ES-I3 (cell line): Measurements from ENCODE around the gene TCTN3.
"Not testable (repeated sequence)": the region's sequence is repeated elsewhere in the genome, so short reads cannot be mapped to it uniquely, and the experiment has no call there.

Experiments used
- H3K36me3 ChIP-seq: 2 replicates; pipeline ENCODE4 v1.6.1; 2013; ENCODE audit warnings: mild to moderate bottlenecking, low read length, control low read depth, moderate library complexity; ENCODE audit not compliant: insufficient read depth
- H3K4me1 ChIP-seq: 2 replicates; pipeline ENCODE4 v1.6.1; 2013; ENCODE audit warnings: mild to moderate bottlenecking, control low read depth, low read length; ENCODE audit not compliant: insufficient read depth
- H3K9ac ChIP-seq: 2 replicates; pipeline ENCODE4 v1.6.1; 2013; ENCODE audit warnings: low read depth, mild to moderate bottlenecking, low read length, moderate library complexity
- H3K9me3 ChIP-seq: 2 replicates; pipeline ENCODE4 v1.6.1; 2013; ENCODE audit warnings: mild to moderate bottlenecking, low read length, moderate library complexity; ENCODE audit not compliant: control insufficient read depth, insufficient read depth

Gene TCTN3, protein sequence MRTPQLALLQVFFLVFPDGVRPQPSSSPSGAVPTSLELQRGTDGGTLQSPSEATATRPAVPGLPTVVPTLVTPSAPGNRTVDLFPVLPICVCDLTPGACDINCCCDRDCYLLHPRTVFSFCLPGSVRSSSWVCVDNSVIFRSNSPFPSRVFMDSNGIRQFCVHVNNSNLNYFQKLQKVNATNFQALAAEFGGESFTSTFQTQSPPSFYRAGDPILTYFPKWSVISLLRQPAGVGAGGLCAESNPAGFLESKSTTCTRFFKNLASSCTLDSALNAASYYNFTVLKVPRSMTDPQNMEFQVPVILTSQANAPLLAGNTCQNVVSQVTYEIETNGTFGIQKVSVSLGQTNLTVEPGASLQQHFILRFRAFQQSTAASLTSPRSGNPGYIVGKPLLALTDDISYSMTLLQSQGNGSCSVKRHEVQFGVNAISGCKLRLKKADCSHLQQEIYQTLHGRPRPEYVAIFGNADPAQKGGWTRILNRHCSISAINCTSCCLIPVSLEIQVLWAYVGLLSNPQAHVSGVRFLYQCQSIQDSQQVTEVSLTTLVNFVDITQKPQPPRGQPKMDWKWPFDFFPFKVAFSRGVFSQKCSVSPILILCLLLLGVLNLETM

DNA sequence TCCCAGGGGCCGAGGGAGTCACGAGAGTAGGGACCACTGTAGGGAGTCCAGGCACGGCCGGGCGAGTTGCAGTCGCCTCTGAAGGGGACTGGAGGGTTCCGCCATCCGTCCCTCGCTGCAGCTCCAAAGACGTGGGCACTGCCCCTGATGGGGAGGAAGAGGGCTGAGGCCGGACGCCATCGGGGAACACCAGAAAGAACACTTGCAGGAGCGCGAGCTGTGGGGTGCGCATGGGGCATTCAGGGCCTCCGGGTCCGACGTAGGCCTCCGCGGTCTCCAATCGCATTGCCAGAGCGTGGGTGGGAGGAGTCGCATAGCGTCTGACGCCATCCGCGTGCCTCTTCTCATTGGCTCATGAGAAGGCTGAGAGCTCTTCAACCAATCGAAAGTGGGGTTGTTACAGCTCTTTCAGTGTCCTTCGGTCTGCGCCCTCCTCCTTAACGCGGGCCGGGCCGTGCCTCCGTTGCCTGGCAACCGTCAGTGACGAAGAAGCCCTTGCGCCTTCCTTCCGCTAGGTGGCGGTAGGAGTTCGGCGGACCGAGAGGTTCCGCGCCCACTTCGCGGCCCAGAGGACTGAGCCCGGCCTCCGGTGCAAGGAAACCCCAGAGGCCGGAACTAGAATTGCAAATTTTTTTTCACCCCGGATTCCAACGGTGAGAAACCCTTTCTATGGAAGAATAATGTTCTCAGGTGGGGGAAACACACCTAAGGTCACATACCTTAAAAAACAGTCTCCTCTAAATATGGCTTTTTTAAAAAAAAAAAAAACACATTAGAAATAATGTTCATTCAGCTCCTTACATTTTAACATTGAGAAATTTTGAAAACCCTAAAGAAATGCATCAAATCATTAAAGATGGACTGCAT is at the start of gene TCTN3:
TSS of gene TCTN3 (minus strand) at position 260 of the 867 bp plus-strand sequence. CDS start at position 232, 28 bp downstream.
- peak within 1 kb of the TSS; percentile 74 for H3K9ac ChIP-seq
- no peaks in the 10 kb centered on the region for H3K4me1 ChIP-seq
- H3K9me3 ChIP-seq: peaks cover 3% of the 10 kb centered on the region
- no peaks in the 10 kb centered on the region; the same call in none of the 2 replicates for H3K36me3 ChIP-seq

DNA sequence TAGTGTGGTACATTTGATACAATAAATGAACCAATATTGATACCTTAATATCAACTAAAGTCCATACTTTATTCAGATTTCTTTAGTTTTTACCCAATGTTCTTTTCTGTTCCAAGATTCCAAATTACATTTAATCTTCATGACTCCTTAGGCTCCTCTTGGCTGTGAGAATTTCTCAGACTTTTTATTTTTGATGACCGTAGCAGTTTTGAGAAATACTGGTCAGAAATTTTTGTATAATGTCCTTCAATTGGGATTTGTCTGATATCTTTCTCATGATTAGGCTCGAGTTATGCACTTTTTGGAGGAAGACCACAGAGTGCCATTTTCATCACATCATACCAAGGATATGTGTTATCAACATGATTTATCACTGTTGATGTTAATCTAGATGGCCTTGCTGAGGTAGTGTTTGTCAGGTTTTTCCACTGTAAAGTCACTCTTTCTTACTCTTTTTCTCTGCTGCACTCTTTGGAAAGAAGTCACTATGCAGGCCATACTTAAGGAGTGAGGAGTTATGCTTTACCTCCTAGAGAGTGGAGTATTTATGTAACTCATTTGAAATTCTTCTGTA is 49.3 kb upstream of the TCTN3 start:
- Histone ChIP-seq H3K36me3 (no peaks in the 10 kb centered on the region), H3K4me1 (peaks cover 4% of the 10 kb centered on the region), H3K9ac (no peak overlapping the region), H3K9me3 (peaks cover 6% of the 10 kb centered on the region; the same call in 1 of the 2 replicates)

- no peak overlapping the region for H3K9ac ChIP-seq
- no peaks in the 10 kb centered on the region for H3K36me3 ChIP-seq
- H3K9me3 ChIP-seq: peaks cover 6% of the 10 kb centered on the region; the same call in 1 of the 2 replicates
- H3K4me1 ChIP-seq: peaks cover 4% of the 10 kb centered on the region
These were observed 48.8 kb upstream of the TCTN3 start for GRCh38 chr10:95742485-95742884.

GRCh38 chr10:95741807-95742467 is 48.2 kb upstream of the TCTN3 start:
- Histone ChIP-seq H3K36me3 (no peaks in the 10 kb centered on the region), H3K9me3 (peaks cover 6% of the 10 kb centered on the region; the same call in 1 of the 2 replicates), H3K9ac (no peak overlapping the region), H3K4me1 (peaks cover 4% of the 10 kb centered on the region)

- no peak overlapping the region for H3K9ac ChIP-seq
- H3K9me3 ChIP-seq: no peaks in the 10 kb centered on the region; the same call in 1 of the 2 replicates
- peaks cover 4% of the 10 kb centered on the region for H3K4me1 ChIP-seq
- H3K36me3 ChIP-seq: no peaks in the 10 kb centered on the region
These were observed 45.3 kb upstream of the TCTN3 start for GRCh38 chr10:95739056-95739455.

DNA sequence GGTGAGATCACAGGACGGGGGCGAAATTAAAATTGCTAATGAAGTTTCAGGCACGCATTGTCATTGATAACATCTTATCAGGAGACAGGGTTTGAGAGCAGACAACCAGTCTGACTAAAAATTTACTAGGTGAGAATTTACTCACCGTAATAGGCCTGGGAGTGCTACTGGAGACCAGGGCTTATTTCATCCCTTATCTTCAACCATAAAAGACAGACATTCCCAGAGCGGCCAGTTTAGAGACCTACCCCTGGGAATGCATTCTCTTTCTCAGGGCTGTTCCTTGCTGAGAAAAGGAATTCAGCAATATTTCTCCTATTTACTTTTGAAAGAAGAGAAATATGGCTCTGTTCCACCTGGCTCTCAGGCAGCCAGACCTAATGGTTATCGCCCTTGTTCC is 39.2 kb upstream of the TCTN3 start:
- H3K9ac ChIP-seq, H3K9me3 ChIP-seq, H3K4me1 ChIP-seq, H3K36me3 ChIP-seq: not testable (repeated sequence)

DNA sequence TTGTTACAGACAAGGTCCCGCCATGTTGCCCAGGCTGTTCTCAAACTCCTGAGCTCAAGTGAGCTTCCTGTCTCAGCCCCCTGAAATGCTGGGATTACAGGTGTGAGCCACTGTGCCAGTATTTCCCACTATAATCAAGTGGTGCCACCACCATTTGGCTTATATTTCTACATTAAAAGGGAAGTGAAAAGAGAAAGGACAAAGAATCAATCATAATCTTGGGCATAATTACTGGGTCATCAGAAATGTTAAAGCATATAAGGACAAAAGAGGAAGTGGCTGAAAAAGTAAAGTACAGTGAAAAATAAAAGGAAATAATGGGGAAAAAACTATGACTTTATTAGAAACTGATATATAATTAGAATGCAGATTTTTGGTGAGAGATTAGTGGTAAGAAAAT is 36.5 kb upstream of the TCTN3 start:
- H3K9ac ChIP-seq: no peak overlapping the region
- H3K4me1 ChIP-seq: no peaks in the 10 kb centered on the region
- no peaks in the 10 kb centered on the region for H3K36me3 ChIP-seq
- peaks cover 4% of the 10 kb centered on the region for H3K9me3 ChIP-seq

- Histone ChIP-seq H3K4me1 (no peaks in the 10 kb centered on the region), H3K36me3 (no peaks in the 10 kb centered on the region), H3K9ac (no peak overlapping the region), H3K9me3 (peaks cover 4% of the 10 kb centered on the region)
These were observed 35.8 kb upstream of the TCTN3 start for GRCh38 chr10:95729323-95730055.

GRCh38 chr10:95728526-95728925 is 34.8 kb upstream of the TCTN3 start:
- Histone ChIP-seq H3K36me3 (no peaks in the 10 kb centered on the region), H3K9me3 (peaks cover 4% of the 10 kb centered on the region; the same call in 1 of the 2 replicates), H3K9ac (no peak overlapping the region), H3K4me1 (no peaks in the 10 kb centered on the region)

DNA sequence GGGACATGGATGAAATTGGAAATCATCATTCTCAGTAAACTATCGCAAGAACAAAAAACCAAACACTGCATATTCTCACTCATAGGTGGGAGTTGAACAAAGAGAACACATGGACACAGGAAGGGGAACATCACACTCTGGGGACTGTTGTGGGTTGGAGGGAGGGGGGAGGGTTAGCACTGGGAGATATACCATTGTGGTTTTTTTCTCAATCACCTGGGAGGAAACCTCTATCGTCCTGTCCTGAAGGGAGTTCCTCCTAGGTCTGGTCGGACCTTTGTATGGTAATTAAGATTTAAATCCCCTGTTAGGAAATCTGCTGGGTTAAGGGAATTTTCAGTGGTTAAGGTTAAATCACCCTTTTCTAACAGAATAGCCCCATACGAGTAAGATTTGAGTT is 28.8 kb upstream of the TCTN3 start:
- not testable (repeated sequence) for H3K4me1 ChIP-seq, H3K9ac ChIP-seq, H3K9me3 ChIP-seq, H3K36me3 ChIP-seq

- not testable (repeated sequence) for H3K4me1 ChIP-seq
These were observed 27.0 kb upstream of the TCTN3 start for GRCh38 chr10:95720745-95721144.

DNA sequence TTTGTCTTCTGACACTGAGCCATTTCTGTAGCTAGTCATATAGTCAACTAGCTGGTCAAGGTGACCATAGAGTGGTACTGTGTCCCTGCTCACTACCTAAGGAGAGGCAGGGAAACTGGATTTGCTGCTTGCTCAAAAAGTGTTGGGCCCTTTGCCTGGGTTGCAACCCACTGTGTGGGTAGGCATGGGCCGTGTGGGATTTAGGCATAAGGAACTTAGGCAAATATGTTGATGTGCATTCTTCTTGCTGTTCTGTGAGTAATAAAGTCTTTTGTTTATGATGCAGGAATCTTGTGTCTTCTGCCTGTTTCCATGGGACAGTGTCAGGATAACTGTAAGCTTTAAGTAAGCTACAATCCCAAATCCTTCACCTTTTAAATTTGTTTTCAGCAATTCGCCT is 23.1 kb upstream of the TCTN3 start:
- no peaks in the 10 kb centered on the region for H3K9me3 ChIP-seq
- no peaks in the 10 kb centered on the region for H3K4me1 ChIP-seq
- H3K36me3 ChIP-seq: no peaks in the 10 kb centered on the region
- H3K9ac ChIP-seq: no peak overlapping the region

More at GRCh38 chr10:95720745-95721144, 27.0 kb upstream of the TCTN3 start:
- H3K9ac ChIP-seq, H3K36me3 ChIP-seq, H3K9me3 ChIP-seq: not testable (repeated sequence)

DNA sequence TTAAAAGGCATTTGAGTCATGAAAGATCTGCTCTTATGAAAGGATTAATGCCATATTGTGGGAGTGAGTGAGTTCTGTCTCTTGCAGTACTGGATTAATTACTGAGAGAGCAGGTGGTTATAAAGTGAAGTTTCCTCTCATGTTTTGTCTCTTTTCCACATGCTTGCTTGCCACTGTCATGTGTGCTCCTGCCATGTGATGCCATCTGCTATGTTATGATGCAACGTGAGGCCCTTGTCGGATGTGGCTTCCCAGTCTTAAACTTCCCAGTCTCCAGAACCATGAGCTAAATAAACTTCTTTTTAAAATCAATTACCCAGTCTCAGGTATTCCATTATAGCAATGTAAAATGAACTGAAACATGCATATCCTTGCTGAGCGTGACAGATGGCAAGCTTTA is 22.7 kb upstream of the TCTN3 start:
- Histone ChIP-seq H3K4me1 (no peaks in the 10 kb centered on the region), H3K9me3 (no peaks in the 10 kb centered on the region), H3K36me3 (no peaks in the 10 kb centered on the region), H3K9ac (no peak overlapping the region)
